ENCODE data around the gene SORBS2. TPM values are rescaled to one million over a fixed set of nuclear protein-coding genes. Genes with fewer than 3 reads are reported as not detected.

Gene SORBS2
- polyA plus RNA-seq, 1 donor from 2014 or later: 46.0 TPM

DNA sequence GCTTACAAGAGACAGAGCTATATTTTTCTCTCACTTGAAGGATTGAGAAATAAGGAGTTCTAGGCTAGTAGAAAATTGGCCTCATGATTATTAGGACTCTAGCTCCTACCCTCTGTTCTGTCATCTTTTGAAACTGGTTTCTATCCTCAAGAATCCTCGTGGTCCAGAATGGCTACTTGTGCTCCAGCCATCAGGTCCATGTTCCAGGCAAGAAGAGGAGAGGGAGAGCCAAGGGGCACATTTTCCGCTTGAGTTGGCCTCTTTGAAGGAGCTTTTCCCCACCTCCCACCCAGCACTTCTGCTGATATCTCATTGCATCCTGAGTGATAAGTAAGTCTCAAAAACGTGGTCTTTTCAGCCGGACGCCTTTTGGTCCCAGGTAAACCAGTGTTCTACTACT, 7.2 kb upstream of the SORBS2 start:
- H3K4me3 ChIP-seq (ENCODE audit: low read length): no peak overlapping the region
- no peaks in the 10 kb centered on the region for H4K20me1 ChIP-seq (ENCODE audit: insufficient read depth)
- H3F3A ChIP-seq (ENCODE audit: insufficient read depth, low read length, poor library complexity, severe bottlenecking): no peaks in the 10 kb centered on the region
- no peaks in the 10 kb centered on the region for H3K9me2 ChIP-seq (ENCODE audit: insufficient read depth, low read length)
- no peaks in the 10 kb centered on the region for H3K79me2 ChIP-seq (replicated peaks; ENCODE audit: insufficient read depth, low read length)
- no peaks in the 10 kb centered on the region for H3K9me3 ChIP-seq (ENCODE audit: low read length)
- no peaks in the 10 kb centered on the region for H3K27me3 ChIP-seq (ENCODE audit: insufficient read depth, low read depth, low read length)
- H3K9ac ChIP-seq (ENCODE audit: low read length): no peak overlapping the region
- no peaks in the 10 kb centered on the region for H3K36me3 ChIP-seq (ENCODE audit: insufficient read depth, low read length)
- no peak overlapping the region for H3K27ac ChIP-seq (ENCODE audit: low read length)
- no peak for TF ChIP-seq EZH2 (IDR thresholded peaks at IDR 0.05; ENCODE audit: borderline replicate concordance, insufficient read depth, low read length, poor library complexity, severe bottlenecking)
- TF ChIP-seq EP300 (conservative IDR thresholded peaks at IDR 0.05; ENCODE audit: poor library complexity, severe bottlenecking): no peak
- no peak for TF ChIP-seq RAD21 (conservative IDR thresholded peaks at IDR 0.05)
- no peak for TF ChIP-seq TAF1 (IDR thresholded peaks at IDR 0.05; ENCODE audit: low read depth)
- TF ChIP-seq, protein P1, sequence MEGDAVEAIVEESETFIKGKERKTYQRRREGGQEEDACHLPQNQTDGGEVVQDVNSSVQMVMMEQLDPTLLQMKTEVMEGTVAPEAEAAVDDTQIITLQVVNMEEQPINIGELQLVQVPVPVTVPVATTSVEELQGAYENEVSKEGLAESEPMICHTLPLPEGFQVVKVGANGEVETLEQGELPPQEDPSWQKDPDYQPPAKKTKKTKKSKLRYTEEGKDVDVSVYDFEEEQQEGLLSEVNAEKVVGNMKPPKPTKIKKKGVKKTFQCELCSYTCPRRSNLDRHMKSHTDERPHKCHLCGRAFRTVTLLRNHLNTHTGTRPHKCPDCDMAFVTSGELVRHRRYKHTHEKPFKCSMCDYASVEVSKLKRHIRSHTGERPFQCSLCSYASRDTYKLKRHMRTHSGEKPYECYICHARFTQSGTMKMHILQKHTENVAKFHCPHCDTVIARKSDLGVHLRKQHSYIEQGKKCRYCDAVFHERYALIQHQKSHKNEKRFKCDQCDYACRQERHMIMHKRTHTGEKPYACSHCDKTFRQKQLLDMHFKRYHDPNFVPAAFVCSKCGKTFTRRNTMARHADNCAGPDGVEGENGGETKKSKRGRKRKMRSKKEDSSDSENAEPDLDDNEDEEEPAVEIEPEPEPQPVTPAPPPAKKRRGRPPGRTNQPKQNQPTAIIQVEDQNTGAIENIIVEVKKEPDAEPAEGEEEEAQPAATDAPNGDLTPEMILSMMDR (IDR thresholded peaks at IDR 0.05; ENCODE audit: poor library complexity, severe bottlenecking): no peak
- TF ChIP-seq SMC3 (conservative IDR thresholded peaks at IDR 0.05; ENCODE audit: poor library complexity): no peak
- no peak for TF ChIP-seq POLR2AphosphoS5 (IDR thresholded peaks at IDR 0.05)
- no peak for TF ChIP-seq MXI1 (conservative IDR thresholded peaks at IDR 0.05; ENCODE audit: poor library complexity, severe bottlenecking)
- TF ChIP-seq, protein P2, sequence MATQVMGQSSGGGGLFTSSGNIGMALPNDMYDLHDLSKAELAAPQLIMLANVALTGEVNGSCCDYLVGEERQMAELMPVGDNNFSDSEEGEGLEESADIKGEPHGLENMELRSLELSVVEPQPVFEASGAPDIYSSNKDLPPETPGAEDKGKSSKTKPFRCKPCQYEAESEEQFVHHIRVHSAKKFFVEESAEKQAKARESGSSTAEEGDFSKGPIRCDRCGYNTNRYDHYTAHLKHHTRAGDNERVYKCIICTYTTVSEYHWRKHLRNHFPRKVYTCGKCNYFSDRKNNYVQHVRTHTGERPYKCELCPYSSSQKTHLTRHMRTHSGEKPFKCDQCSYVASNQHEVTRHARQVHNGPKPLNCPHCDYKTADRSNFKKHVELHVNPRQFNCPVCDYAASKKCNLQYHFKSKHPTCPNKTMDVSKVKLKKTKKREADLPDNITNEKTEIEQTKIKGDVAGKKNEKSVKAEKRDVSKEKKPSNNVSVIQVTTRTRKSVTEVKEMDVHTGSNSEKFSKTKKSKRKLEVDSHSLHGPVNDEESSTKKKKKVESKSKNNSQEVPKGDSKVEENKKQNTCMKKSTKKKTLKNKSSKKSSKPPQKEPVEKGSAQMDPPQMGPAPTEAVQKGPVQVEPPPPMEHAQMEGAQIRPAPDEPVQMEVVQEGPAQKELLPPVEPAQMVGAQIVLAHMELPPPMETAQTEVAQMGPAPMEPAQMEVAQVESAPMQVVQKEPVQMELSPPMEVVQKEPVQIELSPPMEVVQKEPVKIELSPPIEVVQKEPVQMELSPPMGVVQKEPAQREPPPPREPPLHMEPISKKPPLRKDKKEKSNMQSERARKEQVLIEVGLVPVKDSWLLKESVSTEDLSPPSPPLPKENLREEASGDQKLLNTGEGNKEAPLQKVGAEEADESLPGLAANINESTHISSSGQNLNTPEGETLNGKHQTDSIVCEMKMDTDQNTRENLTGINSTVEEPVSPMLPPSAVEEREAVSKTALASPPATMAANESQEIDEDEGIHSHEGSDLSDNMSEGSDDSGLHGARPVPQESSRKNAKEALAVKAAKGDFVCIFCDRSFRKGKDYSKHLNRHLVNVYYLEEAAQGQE (IDR thresholded peaks at IDR 0.05; ENCODE audit: borderline replicate concordance): no peak
- no peak overlapping the region for H3K4me2 ChIP-seq (ENCODE audit: low read length)
- H2AFZ ChIP-seq (ENCODE audit: low read depth, low read length): no peak overlapping the region

DNA sequence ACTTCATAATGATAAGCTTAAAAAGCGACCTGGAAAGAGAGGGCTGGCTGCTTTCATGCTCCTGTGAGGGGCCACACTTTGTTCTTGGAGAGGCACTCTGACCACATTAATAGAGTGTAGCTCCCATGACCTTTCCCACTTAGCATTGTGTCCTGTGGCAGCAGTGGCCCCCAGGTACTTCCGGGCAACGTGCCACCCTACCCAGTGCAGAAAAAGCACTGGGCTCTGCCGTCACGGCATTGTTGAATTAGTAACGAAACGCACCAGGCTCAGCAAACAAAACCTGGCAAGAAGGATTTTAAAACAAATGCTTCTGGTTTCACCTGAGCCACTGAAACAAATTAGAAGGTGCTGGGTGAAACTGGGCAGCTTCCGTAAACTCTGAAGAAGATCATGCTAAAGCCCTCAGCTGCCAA, 5.4 kb upstream of the SORBS2 start:
- Histone ChIP-seq H3K9me3 (ENCODE audit: low read length) (no peaks in the 10 kb centered on the region), H3K27ac (ENCODE audit: low read length) (no peak overlapping the region), H3K4me2 (ENCODE audit: low read length) (no peak overlapping the region), H4K20me1 (ENCODE audit: insufficient read depth) (no peaks in the 10 kb centered on the region), H3K36me3 (ENCODE audit: insufficient read depth, low read length) (no peaks in the 10 kb centered on the region), H3F3A (ENCODE audit: insufficient read depth, low read length, poor library complexity, severe bottlenecking) (no peaks in the 10 kb centered on the region), H3K79me2 (replicated peaks; ENCODE audit: insufficient read depth, low read length) (no peaks in the 10 kb centered on the region), H3K9me2 (ENCODE audit: insufficient read depth, low read length) (no peaks in the 10 kb centered on the region), H3K27me3 (ENCODE audit: insufficient read depth, low read depth, low read length) (no peaks in the 10 kb centered on the region), H3K9ac (ENCODE audit: low read length) (no peak overlapping the region), H2AFZ (ENCODE audit: low read depth, low read length) (no peak overlapping the region), H3K4me3 (ENCODE audit: low read length) (no peak overlapping the region)
- TF ChIP-seq EP300 (conservative IDR thresholded peaks at IDR 0.05; ENCODE audit: poor library complexity, severe bottlenecking) (no peak), TAF1 (IDR thresholded peaks at IDR 0.05; ENCODE audit: low read depth) (no peak), SMC3 (conservative IDR thresholded peaks at IDR 0.05; ENCODE audit: poor library complexity) (no peak), MXI1 (conservative IDR thresholded peaks at IDR 0.05; ENCODE audit: poor library complexity, severe bottlenecking) (no peak), EZH2 (IDR thresholded peaks at IDR 0.05; ENCODE audit: borderline replicate concordance, insufficient read depth, low read length, poor library complexity, severe bottlenecking) (no peak), POLR2AphosphoS5 (IDR thresholded peaks at IDR 0.05) (no peak)
- TF ChIP-seq, protein P1 (IDR thresholded peaks at IDR 0.05; ENCODE audit: poor library complexity, severe bottlenecking): no peak
- TF ChIP-seq, protein P2 (IDR thresholded peaks at IDR 0.05; ENCODE audit: borderline replicate concordance): no peak
